SHP77 treated with DMSO at 0.1 percent for 48 hours (cell line): Measurements from ENCODE around the gene MAPT.

Experiments
- DNase-seq: peaks from one replicate; lab custom pipeline; 2025; lab: John Stamatoyannopoulos, UW

The MAPT gene

DNA sequence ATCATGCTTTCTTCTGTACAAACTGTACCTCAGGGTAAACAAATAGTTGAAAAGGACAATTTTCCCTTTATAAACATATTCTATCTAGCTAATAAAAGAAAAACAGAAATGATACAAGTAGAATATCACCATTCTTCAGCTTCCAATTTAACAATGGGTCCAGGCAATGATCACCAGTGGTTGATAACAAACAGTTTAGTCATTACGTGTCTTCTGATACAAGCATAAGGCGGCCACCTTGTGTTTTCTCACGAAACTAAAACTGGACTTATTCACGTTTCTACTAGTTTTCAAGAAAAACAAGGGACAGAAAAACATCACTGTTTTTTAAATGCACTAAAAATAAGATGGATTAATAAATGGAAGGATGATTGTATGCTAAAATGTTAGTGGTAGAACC is 163.0 kb downstream of the MAPT start:
- no peak for DNase-seq

- DNase-seq = no peak
Observed at GRCh38 chr17:46059486-46059885, 165.1 kb downstream of the MAPT start.

GRCh38 chr17:46060461-46060860 is 166.1 kb downstream of the MAPT start:
- no peak for DNase-seq

DNA sequence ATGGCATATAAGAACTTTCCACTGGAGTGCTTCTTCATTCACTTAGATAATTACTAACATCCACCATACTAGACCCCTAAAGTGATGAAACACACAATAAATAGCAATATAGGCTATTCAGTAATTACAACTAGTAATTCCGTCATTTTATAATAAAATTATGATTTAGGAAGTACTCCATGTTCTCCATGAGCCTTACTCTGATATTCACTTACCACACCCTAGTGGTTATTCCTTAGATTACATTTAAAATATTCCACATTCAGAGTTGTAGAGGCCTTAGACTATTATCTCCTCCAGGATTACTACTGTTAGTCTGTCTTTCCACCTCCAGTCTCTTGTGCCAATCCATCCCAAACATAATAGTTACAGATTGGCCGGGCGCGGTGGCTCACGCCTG is 167.1 kb downstream of the MAPT start:
- peak; percentile 15 for DNase-seq

- no peak for DNase-seq
Observed at GRCh38 chr17:46063241-46063640, 168.9 kb downstream of the MAPT start.

- DNase-seq = no peak
Observed at GRCh38 chr17:46064460-46064859, 170.1 kb downstream of the MAPT start.

DNA sequence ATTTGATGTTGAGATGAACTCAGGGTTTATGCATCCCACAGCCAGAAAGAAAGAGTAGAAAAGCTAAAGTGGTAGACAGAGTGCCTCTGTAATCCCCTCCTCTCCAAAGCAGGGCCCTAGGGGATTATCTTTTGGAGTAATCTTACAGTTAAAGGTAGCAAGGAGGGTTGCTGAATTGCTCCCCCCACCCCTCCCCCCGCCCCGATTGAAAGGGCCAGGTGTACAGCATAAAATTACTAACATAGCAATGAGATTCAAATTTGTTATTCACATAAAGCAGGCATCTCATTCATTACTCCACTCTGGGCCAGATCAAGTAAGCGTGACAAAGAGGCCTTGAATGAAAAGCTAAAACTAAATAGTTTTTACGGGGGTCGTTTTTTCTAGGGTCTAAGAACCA is 177.4 kb downstream of the MAPT start:
- no peak for DNase-seq

DNA sequence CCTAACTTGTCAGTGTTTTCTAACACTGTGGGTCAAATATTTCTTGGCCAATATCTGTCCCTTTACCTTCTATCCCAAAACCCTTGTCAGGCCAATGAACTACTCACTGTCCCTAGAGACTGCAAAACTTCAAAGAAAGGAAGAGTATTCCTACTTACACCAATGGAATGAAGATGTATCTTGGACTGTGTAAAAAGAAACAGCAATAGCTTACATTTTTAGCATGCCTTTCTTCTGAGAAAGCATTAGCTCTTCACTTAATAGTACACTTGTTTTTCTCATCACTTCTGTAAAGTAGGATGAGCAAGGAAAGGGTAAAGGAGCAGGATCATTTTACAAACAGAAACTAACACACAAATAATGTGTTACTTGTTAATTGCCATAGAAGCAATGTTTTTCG is 178.6 kb downstream of the MAPT start:
- DNase-seq = no peak

GRCh38 chr17:46074540-46074939 is 180.2 kb downstream of the MAPT start:
- DNase-seq = no peak
